Cerebellar nuclear complex (tissue), 1 donor: ENCODE data around the gene NEU3.
"Not testable (repeated sequence)": the region's sequence is repeated elsewhere in the genome, so short reads cannot be mapped to it uniquely, and the experiment has no call there.

Experiments used
- DNase-seq, 2 experiments: peaks; one replicate each; lab custom pipeline; 2025; lab: John Stamatoyannopoulos, UW

The NEU3 gene

DNA sequence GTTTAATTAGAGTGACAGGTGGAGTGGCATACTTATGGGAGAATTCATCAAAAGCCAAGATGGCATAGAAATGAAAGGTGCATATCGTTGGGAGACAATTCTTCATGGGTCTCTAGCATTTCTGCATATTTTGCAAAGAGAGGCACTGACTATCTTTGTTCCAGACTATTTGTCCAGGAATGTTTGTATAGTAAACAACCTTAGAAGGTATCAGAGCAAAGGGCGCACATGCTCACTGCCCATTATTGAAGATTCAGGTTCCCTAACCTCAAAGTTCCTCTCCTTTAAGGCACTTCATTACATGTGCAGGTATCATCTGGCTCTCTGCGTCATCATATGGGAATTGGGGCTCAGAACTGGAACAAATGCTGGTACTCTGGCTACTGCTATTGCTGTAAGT, 4.7 kb upstream of the NEU3 start:
- no peak for DNase-seq

DNA sequence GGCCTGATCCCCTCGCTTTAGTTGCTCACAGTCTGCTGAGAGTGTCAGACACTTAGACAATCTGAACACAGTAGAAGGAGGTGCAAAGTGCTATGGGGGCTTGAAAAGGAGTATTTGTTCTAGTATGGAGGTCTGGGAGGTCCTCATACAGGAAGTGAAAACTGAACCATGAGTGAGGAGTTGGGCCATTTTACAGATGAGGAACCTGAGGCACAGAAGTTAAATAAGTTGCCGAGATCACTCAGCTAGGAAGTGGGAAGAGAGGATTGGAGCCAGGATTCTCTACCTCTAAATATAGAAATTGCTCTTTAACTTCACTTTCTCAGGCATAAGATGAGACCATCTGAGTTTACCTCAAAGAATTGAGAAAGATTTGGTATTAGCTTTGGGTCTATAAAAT, 4.0 kb upstream of the NEU3 start:
- DNase-seq: no peak

- DNase-seq: no peak
Measured at GRCh38 chr11:74989260-74989638, 516 bp downstream of the NEU3 start.

DNA sequence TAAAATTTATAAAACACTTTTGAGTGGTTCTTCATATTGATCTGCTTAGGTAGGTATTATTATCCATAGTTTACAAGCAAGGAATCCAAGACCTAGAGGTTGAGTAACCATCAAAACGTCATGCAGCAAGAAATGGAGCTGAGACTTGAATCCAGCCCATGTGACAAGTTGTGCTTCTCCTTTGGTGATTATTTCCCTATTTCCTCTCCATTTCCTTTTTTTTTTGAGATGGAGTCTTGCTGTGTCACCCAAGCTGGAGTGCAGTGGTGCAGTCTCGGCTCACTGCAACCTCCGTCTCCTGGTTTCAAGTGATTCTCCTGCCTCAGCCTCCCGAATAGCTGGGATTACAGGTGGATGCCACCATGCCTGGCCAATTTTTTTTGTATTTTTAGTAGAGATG, 1.4 kb downstream of the NEU3 start:
- not testable (repeated sequence) for DNase-seq

GRCh38 chr11:74990941-74991340, 2.2 kb downstream of the NEU3 start:
- no peak for DNase-seq

DNA sequence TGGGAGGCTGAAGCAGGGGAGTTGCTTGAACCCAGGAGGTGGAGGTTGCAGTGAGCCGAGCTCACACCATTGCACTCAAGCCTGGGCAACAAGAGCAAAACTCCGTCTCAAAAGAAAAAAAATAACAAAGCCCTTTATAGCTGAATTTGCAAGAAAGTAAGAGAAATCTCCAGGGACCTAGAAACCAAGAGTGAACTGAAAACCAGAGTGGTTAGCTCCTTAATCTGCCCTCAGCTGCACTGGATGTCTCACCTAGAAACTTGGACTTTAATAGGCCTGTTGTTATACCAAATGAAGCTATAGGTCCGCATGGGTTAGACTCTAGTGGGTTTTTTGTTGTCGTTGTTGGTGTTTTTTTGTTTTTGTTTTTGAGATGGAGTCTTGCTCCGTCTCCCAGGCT, 4.1 kb downstream of the NEU3 start:
- DNase-seq: no peak

DNA sequence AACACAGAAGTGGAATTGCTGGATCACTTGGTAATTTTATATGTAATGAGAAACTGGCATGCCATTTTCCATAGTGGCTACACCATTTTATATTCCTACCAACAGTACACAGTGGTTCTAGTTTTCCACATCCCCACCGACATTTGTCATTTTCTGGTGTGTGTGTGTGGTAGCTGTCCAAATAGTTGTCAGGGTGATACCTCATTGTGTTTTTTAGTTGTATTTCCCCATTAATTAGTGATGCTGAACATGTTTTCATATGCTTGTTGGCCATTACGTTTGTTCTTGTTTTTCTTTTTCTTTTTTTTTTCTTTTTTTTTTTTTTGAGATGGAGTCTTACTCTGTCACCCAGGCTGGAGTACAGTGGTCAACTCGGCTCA, 12.2 kb downstream of the NEU3 start:
- DNase-seq: no peak

GRCh38 chr11:75001686-75002085, 13.0 kb downstream of the NEU3 start:
- no peak for DNase-seq

GRCh38 chr11:75002516-75002915, 13.8 kb downstream of the NEU3 start:
- DNase-seq: no peak

DNA sequence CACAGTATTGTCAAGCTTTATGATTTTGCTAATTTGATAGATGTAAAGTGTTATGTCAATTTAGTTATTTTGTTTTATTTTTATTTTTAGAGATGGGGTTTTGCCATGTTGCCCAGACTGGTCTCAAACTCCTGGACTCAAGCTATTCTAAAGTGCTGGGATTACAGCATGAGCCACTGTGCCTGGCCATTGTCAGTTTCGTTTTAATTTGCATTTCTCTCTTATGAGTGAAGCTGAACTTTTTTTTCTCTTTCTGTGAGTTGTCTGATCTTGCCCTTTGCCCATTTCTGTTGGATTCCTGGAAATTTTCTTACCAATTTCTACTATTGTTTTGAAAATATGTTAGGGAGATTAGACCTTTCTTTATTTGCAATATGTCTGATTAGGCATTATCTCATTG, 15.5 kb downstream of the NEU3 start:
- DNase-seq: no peak

DNA sequence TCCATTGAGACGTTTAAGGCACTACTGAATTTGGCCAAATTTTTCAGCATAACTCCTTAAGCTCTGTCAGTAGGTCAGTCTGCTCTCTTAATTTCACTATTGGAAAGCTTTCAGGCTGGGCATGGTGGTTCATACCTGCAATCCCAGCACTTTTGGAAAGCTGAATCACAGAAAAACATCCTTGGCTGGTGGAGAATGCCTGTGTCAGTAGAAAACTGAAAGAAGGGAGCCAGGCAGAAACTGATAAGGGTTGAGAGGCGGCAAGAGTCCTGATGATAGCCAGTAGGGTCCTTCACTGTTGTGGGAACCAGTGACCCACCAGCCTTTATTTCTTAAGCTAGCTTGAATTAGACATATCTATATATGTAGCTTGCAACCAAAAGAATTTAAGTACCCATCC, 22.6 kb downstream of the NEU3 start:
- no peak for DNase-seq

GRCh38 chr11:75011872-75012271, 23.1 kb downstream of the NEU3 start:
- DNase-seq: no peak

GRCh38 chr11:75013051-75013450, 24.3 kb downstream of the NEU3 start:
- no peak for DNase-seq

DNA sequence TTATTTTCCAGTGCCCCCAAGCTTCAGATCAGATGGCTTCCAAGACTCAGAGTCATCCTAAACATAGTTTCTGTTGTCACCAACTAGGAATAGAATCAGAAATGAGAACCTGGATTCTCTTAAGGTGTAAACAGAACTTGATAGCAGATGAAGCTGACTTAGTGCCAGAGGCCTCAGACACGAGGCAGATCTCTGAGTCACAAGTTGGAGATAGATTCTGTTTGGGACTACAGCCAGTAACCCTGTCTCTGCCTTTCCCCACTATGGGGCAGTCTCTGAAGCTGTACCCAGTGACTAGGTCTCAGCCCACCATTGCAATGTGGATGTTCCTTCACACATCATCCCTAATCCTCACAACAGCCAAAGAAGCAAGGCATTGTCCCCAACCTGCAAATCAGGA, 25.4 kb downstream of the NEU3 start:
- no peak for DNase-seq

- not testable (repeated sequence) for DNase-seq
Measured at GRCh38 chr11:75019200-75019599, 30.5 kb downstream of the NEU3 start.

DNA sequence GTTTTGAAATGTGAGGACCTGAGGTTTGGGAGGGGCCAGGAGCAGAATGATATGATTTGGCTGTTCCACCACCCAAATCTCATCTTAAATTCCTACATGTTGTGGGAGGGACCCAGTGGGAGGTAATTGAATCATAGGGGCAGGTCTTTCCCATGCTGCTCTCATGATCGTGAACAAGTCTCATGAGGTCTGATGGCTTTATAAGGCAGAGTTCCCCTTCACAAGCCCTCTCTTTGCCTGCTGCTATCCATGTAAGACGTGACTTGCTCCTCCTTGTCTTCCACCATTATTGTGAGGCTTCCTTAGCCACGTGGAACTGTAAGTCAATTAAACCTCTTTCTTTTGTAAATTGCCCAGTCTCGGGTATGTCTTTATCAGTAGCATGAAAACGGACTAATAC, 31.6 kb downstream of the NEU3 start:
- not testable (repeated sequence) for DNase-seq

DNA sequence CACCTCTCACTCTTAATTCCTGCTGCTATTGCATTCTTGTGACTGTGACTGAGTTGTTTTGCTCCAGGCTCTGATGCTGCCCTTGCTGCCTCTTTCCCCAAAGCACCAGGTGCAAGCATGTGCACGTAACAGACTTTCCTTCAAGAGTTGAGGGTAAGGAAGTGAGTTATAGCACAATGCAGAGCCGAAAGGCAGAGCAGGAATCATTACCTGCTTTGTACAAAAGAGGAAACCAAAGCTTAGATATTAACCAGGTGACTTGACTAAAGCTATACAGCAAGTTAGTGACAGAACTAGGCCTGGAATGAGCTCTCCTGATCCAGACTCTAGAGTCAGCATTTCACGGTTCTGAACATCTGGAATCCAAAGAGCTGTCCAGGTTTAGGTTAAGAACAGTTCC, 33.6 kb downstream of the NEU3 start:
- DNase-seq: no peak

DNA sequence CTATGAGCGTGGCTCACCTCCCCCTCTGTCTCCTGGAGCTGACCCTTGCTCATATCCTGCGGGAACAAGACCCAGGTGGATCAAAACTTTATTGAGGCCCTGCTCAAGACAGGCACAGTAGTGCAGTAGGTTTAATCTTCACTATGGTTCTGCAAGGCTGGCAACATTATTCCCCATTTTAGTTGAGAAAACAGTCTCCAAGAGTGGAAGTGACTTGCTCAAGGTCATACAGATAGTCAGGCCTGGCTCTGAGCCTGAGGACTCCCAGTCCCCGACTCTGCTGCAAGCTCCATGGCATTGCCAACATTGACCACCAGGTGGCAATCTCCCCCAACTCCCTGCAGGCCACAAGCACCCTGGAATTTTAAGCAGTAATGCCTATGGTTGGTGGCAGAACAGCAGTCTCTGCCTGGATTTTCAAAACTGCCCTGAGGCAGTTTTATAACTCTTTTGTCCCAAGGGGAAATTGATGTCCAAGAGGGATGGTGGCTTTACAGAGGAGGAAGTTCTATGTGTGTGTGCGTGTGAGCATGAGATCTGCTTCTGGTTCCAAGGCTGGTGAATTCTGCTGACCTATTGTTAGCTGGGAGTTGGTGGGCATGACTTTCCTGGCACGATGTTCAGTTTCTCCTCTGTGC, 34.1 kb downstream of the NEU3 start:
- peak in 1 of 2 experiments; percentile 22 for DNase-seq

DNA sequence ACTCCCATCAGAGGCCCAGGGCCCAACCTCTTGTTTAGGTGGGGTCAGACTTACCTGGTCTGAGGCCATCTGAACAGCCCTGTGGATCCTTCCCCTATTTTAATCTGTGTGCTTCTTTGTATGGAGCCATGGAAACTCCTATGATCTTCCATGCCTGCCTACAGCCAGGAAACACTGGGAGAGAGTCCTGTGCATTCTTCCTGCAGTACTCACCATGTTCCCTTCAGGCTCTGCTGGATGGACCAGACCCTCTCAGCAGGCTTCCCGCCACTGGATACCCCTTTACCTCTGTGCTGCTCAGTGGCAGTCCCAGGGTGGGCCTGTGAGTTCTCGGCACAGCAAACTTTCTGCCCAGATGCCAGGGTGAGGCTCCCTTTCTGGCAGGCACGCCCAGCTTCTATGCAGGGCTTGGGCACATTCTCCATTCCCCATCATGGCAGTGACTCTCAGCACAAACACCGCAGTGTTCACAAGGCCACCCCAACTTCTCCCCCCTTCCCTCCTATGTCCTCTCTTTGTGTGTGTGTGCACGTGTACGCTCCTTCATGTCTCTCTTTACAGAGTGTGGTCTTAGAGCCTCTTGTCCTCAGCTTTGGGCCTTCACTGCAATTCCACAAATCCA, 34.8 kb downstream of the NEU3 start:
- no peak for DNase-seq

GRCh38 chr11:75024068-75024449, 35.3 kb downstream of the NEU3 start:
- DNase-seq: no peak

GRCh38 chr11:75024764-75025211, 36.1 kb downstream of the NEU3 start:
- no peak for DNase-seq

DNA sequence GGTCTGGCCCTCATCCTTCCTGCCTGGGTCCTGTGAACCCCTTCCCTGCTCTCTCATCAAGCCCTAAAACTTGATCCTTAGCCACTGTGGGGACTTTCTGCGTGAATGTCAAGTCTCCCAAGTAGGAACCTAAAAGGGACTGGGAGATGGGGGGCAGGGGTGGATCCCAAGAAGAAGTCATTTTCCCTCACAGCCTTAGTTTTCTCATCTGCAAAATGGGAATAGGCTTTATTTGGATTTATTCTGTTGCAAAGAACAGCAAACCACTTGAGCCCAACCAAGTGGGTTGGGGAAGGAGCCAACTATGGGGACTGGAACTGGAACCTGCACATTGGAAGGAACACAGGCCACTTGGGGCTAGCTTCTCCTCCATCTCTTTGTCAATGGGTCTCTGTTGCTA, 36.8 kb downstream of the NEU3 start:
- DNase-seq: no peak

DNA sequence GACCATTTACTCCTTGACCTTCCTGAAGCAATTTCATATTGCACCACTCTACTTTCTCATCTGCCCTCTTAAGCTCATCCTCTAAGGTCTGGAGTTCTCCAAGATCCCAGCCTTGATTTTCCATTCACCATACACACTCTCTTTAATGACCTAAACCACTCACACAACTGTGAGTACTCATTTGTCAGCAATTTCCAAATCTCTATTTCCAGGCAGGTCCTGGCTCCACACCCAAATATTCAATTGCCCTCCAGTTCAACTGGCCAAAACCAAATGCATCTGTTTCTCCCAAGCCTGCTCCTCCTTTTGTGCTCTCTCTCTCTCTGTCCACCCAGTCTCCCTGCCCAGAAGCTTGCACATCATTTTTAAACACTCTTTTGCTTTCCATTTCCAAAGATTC, 39.6 kb downstream of the NEU3 start:
- DNase-seq: no peak

DNA sequence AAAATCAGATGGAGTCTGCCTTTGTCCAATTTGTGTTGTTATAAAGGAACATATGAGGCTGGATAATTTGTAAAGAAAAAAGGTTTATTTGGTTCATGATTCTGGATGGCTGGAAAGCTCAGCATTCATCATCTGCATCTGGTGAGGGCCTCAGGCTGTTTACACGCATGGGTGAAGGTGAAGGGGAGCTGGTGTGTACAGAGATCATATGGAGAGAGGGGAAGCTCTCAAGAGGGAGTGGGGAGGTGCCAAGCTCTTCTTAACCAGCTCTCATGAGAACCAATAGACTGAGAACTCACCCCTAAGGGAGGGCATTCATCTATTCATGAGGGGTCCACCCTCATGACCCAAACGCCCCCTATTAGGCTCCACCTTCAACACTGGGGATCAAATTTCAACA, 40.0 kb downstream of the NEU3 start:
- no peak for DNase-seq
